DOHH2 (cell line): ENCODE data around the gene SH3RF3.

Experiments used
- EZH2phosphoT487 ChIP-seq: fragments of 200-600 bp; sonication (generic); IDR thresholded peaks from 2 replicates; pipeline ENCODE4 v1.6.1; 2017; ENCODE audit warnings: borderline replicate concordance, mild to moderate bottlenecking, antibody characterized with exemption, low read length, moderate library complexity, mixed read lengths
- TF ChIP-seq, protein P1 (sequence below): fragments of 200-600 bp; sonication (generic); IDR thresholded peaks from one replicate; pipeline ENCODE4 v1.5.1; 2014; ENCODE audit warnings: antibody characterized with exemption, mild to moderate bottlenecking, low read depth, low read length; ENCODE audit not compliant: poor library complexity, severe bottlenecking

DNA sequence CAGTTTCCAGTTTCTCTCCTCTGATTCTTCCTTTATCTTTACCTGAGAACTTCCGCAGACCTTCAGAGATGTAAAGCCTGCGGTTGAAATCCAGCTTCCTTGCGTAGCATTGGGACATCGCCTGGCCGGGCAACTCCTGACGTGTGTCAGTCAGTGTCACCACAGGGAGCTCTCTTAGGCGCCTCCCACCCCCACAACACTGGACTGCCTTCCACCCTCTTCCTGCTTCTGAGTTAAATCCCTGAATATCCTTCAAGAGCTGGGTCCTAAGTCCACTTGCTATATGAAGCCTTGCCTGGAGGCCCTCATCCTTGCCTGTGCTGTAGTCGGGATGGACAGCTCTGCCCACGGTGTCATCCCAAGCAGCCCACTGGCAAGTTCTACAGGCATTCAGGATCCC, 305.3 kb downstream of the SH3RF3 start:
- TF ChIP-seq, protein P1, sequence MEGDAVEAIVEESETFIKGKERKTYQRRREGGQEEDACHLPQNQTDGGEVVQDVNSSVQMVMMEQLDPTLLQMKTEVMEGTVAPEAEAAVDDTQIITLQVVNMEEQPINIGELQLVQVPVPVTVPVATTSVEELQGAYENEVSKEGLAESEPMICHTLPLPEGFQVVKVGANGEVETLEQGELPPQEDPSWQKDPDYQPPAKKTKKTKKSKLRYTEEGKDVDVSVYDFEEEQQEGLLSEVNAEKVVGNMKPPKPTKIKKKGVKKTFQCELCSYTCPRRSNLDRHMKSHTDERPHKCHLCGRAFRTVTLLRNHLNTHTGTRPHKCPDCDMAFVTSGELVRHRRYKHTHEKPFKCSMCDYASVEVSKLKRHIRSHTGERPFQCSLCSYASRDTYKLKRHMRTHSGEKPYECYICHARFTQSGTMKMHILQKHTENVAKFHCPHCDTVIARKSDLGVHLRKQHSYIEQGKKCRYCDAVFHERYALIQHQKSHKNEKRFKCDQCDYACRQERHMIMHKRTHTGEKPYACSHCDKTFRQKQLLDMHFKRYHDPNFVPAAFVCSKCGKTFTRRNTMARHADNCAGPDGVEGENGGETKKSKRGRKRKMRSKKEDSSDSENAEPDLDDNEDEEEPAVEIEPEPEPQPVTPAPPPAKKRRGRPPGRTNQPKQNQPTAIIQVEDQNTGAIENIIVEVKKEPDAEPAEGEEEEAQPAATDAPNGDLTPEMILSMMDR, result no peak
- TF ChIP-seq EZH2phosphoT487, result no peak
